GM12873 (cell line): ENCODE data around the gene DNAJB1.

Source experiments
- CTCF ChIP-seq: IDR thresholded peaks from 2 replicates; pipeline ENCODE4 v1.5.1; 2012; ENCODE audit warnings: low read depth, mild to moderate bottlenecking, moderate library complexity, low read length, control low read depth; ENCODE audit not compliant: insufficient read depth; ENCODE audit errors: missing control alignments

The DNAJB1 gene

DNA sequence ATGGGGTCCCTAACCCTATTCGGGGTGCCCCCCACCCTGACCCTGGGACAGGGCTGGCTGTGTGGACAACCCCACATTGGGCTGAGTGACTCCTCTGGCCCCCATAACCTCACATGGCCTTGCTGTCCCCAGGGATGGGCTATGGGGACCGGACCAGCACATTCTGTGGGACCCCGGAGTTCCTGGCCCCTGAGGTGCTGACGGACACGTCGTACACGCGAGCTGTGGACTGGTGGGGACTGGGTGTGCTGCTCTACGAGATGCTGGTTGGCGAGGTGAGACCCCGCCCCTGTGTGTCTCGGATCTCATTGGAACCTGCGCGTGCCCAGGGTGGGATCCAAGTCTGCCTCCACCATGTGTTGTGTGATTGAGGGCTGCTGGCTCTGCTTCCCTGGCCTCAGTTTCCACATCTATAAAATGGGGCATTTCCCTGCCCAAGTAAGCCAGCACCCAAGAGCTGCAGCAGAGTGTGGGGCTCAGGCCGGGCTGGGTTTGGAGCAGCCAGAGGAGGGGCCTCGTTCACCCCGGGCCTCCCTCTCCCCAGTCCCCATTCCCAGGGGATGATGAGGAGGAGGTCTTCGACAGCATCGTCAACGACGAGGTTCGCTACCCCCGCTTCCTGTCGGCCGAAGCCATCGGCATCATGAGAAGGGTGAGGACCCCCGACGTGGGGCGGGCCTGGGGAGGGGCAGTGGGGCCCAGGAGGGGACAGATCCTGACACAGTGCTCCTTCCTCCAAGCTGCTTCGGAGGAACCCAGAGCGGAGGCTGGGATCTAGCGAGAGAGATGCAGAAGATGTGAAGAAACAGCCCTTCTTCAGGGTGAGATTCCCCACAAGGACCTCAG, 47.9 kb downstream of the DNAJB1 start:
- no peak for TF ChIP-seq CTCF

GRCh38 chr19:14467816-14468215, 50.4 kb downstream of the DNAJB1 start:
- TF ChIP-seq CTCF: peak; percentile 10

- TF ChIP-seq CTCF: no peak
Observed at GRCh38 chr19:14467391-14467790, 50.8 kb downstream of the DNAJB1 start.
